Upper lobe of left lung (tissue), 4 donors: ENCODE data around the gene ZNF24.

Source experiments
- CTCF ChIP-seq, 6 experiments: fragments of 450-650 bp in 4 of 6; fragments of 200-600 bp in 2 of 6; sonication (generic) in 2 of 6; IDR thresholded peaks; one replicate each; pipeline ENCODE4 v1.5.1; 2016 to 2019; ENCODE audit warnings: antibody characterized with exemption in 6 of 6
- EP300 ChIP-seq, 4 donors: sonication (generic); formaldehyde crosslinking; IDR thresholded peaks; one replicate each; pipeline ENCODE4 v1.5.1; 2017; ENCODE audit warnings: antibody characterized with exemption in 4 of 4, control low read depth in 2 of 4
- POLR2A ChIP-seq, 4 donors: fragments of 450-650 bp; IDR thresholded peaks; one replicate each; pipeline ENCODE4 v1.5.1; 2016 to 2017; ENCODE audit warnings: antibody characterized with exemption in 4 of 4, mild to moderate bottlenecking in 2 of 4
- POLR2AphosphoS5 ChIP-seq, 2 donors: sonication (generic); formaldehyde crosslinking; IDR thresholded peaks; one replicate each; pipeline ENCODE4 v1.5.1; 2017; ENCODE audit warnings: antibody characterized with exemption in 2 of 2

DNA sequence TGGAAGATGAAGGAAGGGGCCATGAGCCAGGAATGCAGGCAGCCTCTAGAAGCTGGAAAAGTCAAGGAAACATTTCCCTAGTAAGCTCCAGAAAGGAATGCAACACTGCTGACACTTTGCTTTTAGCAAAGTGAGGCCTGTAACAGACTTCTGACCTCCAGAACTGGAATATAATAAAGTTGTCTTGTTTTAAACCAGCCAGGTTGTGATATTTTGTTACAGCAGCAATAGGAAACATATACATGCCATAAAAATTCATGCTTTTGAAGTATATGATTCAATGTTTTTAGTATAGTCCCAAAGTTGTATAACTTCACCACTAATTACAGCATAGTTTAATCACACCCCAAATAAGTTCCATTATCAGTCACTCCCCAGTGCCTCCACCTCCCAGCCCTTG lies 48.2 kb upstream of the ZNF24 start:
- TF ChIP-seq CTCF (IDR thresholded peaks at IDR 0.05): no peak
- TF ChIP-seq EP300 (IDR thresholded peaks at IDR 0.05): no peak
- no peak for TF ChIP-seq POLR2A (IDR thresholded peaks at IDR 0.05)
- no peak for TF ChIP-seq POLR2AphosphoS5 (IDR thresholded peaks at IDR 0.05)
